HepG2 (cell line): ENCODE data around the gene ADGRV1. TPM values are rescaled to one million over a fixed set of nuclear protein-coding genes. Genes with fewer than 3 reads are reported as not detected.

Source experiments
- ATAC-seq: fragments of 200-7000 bp; cut with Tn5 transposase; 3 replicates; pipeline ENCODE4 v1.9.1; 2020; ENCODE audit warnings: mild to moderate bottlenecking, moderate library complexity
- BruUV-seq: library from RNA; stranded (reverse); fragments of 400-500 nt; replicated peaks from 2 replicates; lab custom pipeline; 2021; lab: Mats Ljungman, UMichigan
- CTCF ChIA-PET: fragments of 300-600 bp; formaldehyde crosslinking; extraction: SDS; loops from one replicate; lab custom pipeline; 2021; ENCODE audit warnings: low total read pairs, inconsistent platforms, low intra/inter-chr PET ratio; lab: Yijun Ruan, JAX
- POLR2A ChIA-PET: fragments of 350-600 bp; sonication (Branson Sonifier 250); formaldehyde crosslinking; loops from one replicate; lab custom pipeline; 2020; ENCODE audit warnings: antibody characterized with exemption, inconsistent platforms; lab: Yijun Ruan, JAX
- DNase-seq: peaks from one replicate; pipeline ENCODE4 v3.0.0-alpha.2; 2015; ENCODE audit warnings: low spot score
- FAIRE-seq: peaks from 3 replicates; lab custom pipeline; 2011; peaks lifted over from hg19 to GRCh38; lab: Jason Lieb, UNC
- H2AFZ ChIP-seq: one replicate; pipeline ENCODE4 v1.6.1; 2011; ENCODE audit warnings: low read length, inconsistent platforms
- H3K27ac ChIP-seq: fragments of 300-600 bp; 3 replicates; pipeline ENCODE4 v1.8.0; 2011; ENCODE audit warnings: mixed run types, mild to moderate bottlenecking, mixed read lengths, low read length, inconsistent platforms; ENCODE audit not compliant: insufficient read depth; ENCODE audit errors: extremely low read length
- H3K27me3 ChIP-seq, 2 experiments: fragments of 200-600 bp in 1 of 2; 2 replicates in 1 of 2; 3 replicates in 1 of 2; pipeline versions ENCODE4 v1.6.0 to v1.8.0; 2011; ENCODE audit warnings: low read length in 2 of 2, mild to moderate bottlenecking in 2 of 2, moderate library complexity in 2 of 2, inconsistent platforms in 1 of 2; ENCODE audit not compliant: insufficient read depth in 2 of 2, control insufficient read depth in 1 of 2
- H3K36me3 ChIP-seq, 2 experiments: fragments of 200-600 bp in 1 of 2; replicated peaks in 1 of 2; 2 replicates in 1 of 2; 3 replicates in 1 of 2; pipeline versions ENCODE4 v1.5.1 to v1.8.0; 2011; ENCODE audit warnings: low read length in 2 of 2, inconsistent platforms in 1 of 2; ENCODE audit not compliant: insufficient read depth in 2 of 2, control insufficient read depth in 1 of 2
- H3K4me1 ChIP-seq: 2 replicates; pipeline ENCODE4 v1.5.1; 2012; ENCODE audit warnings: low read length, inconsistent platforms; ENCODE audit not compliant: insufficient read depth
- H3K4me2 ChIP-seq: 2 replicates; pipeline ENCODE4 v1.6.0; 2011; ENCODE audit warnings: low read depth, low read length, inconsistent platforms
- H3K4me3 ChIP-seq, 3 experiments: fragments of 200-600 bp in 1 of 3; sonication (generic), shearing (Covaris generic) in 1 of 3; replicated peaks in 1 of 3; 2 replicates each; pipeline ENCODE4 v1.5.1; 2011 to 2016; ENCODE audit warnings: low read length in 3 of 3, inconsistent platforms in 2 of 3, low read depth in 2 of 3, mild to moderate bottlenecking in 2 of 3, control low read depth in 1 of 3, mixed read lengths in 1 of 3; ENCODE audit not compliant: insufficient read depth in 1 of 3
- H3K79me2 ChIP-seq: one replicate; pipeline ENCODE4 v1.6.1; 2011; ENCODE audit warnings: low read length, inconsistent platforms; ENCODE audit not compliant: insufficient read depth
- H3K9ac ChIP-seq: 2 replicates; pipeline ENCODE4 v1.6.0; 2011; ENCODE audit warnings: mild to moderate bottlenecking, low read depth, low read length, inconsistent platforms; ENCODE audit not compliant: insufficient read depth
- H3K9me3 ChIP-seq: 2 replicates; pipeline ENCODE4 v1.5.1; 2012; ENCODE audit warnings: mild to moderate bottlenecking, low read length
- H4K20me1 ChIP-seq: 2 replicates; pipeline ENCODE4 v1.6.0; 2011; ENCODE audit warnings: inconsistent platforms, mild to moderate bottlenecking, low read length, moderate library complexity; ENCODE audit not compliant: insufficient read depth
- HMG20B ChIP-seq: conservative IDR thresholded peaks from 2 replicates; pipeline ENCODE4 v1.6.1; 2016; ENCODE audit warnings: missing genetic modification reagents, missing compliant biosample characterization
- MAFG ChIP-seq: sonication (generic); formaldehyde crosslinking; IDR thresholded peaks from 2 replicates; pipeline ENCODE4 v1.5.1; 2020; ENCODE audit warnings: mild to moderate bottlenecking, missing genetic modification reagents
- MBNL3 ChIP-seq: fragments of 250-450 bp; sonication (Bioruptor Pico); conservative IDR thresholded peaks from 2 replicates; pipeline ENCODE4 v1.8.0; 2022; ENCODE audit warnings: mild to moderate bottlenecking, inconsistent platforms
- RAD51 ChIP-seq: fragments of 450-650 bp; IDR thresholded peaks from 2 replicates; pipeline ENCODE4 v1.6.1; 2016; ENCODE audit warnings: borderline replicate concordance
- TAF15 ChIP-seq: fragments of 200-400 bp; formaldehyde crosslinking; IDR thresholded peaks from one replicate; pipeline ENCODE4 v1.6.1; 2018; ENCODE audit warnings: mild to moderate bottlenecking, low read depth, low read length; ENCODE audit not compliant: poor library complexity, severe bottlenecking
- ZNF34 ChIP-seq: sonication (generic); formaldehyde crosslinking; IDR thresholded peaks from 2 replicates; pipeline ENCODE4 v1.4.0; 2020; ENCODE audit warnings: mild to moderate bottlenecking, missing genetic modification reagents, borderline replicate concordance
- ZSCAN29 ChIP-seq: sonication (generic); formaldehyde crosslinking; conservative IDR thresholded peaks from 2 replicates; pipeline ENCODE4 v1.4.0; 2020; ENCODE audit warnings: mild to moderate bottlenecking, missing genetic modification reagents
- WGBS: methylation state at CpG from one replicate; pipeline ENCODE4 v1.1.6; 2017; ENCODE audit warnings: low lambda C conversion rate; 5-methylcytosine and 5-hydroxymethylcytosine counted together
- in situ Hi-C: cut with HindIII; loops from 2 replicates; pipeline ENCODE4 v1.10.0; 2017; ENCODE audit warnings: low pct_unique_long_range_greater_than_20kb; ENCODE audit not compliant: extremely low pct_ligation_motif_present
- intact Hi-C: fragments of 100-400 bp; cut with micrococcal nuclease; formaldehyde crosslinking; loops from one replicate; pipeline ENCODE4 v1.10.0; 2022; ENCODE audit not compliant: unreplicated experiment
- polyA plus RNA-seq, 8 experiments: library from polyadenylated mRNA; depleted of rRNA in 3 of 8; stranded (reverse) in 7 of 8; unstranded in 1 of 8; fragments of >200 nt; fragmentation: Illumina TruSeq in 4 of 8; extraction: Trizol in 4 of 8; gene quantifications; 2 replicates each; pipeline versions ENCODE4 v1.2.1 to v1.2.3, GENCODE V29; 2011 to 2016; ENCODE audit warnings: low read depth in 4 of 8, missing spikeins in 1 of 8, mixed read lengths in 1 of 8; ENCODE audit not compliant: insufficient read depth in 1 of 8
- total RNA-seq, 5 experiments: library from RNA; depleted of rRNA; stranded (reverse); fragments of >200 nt; fragmentation: Illumina TruSeq; extraction: Trizol; gene quantifications; 2 replicates each; pipeline ENCODE4 v1.2.3, GENCODE V29; 2016; ENCODE audit warnings: low read depth in 1 of 5
- TF ChIP-seq, protein P1 (sequence below): IDR thresholded peaks from 2 replicates; pipeline ENCODE4 v1.6.1; 2016; ENCODE audit warnings: low read depth, missing genetic modification reagents, missing compliant biosample characterization
- TF ChIP-seq, protein P2 (sequence below): sonication (generic); formaldehyde crosslinking; IDR thresholded peaks from 2 replicates; pipeline ENCODE4 v1.4.0; 2020; ENCODE audit warnings: mild to moderate bottlenecking, missing genetic modification reagents

Gene ADGRV1
- total and polyA plus RNA-seq, 2 of the 13 experiments (the other 11 are each of a cell fraction or from before 2014, with no cell fraction given), result 1.7 to 3.9 TPM

DNA sequence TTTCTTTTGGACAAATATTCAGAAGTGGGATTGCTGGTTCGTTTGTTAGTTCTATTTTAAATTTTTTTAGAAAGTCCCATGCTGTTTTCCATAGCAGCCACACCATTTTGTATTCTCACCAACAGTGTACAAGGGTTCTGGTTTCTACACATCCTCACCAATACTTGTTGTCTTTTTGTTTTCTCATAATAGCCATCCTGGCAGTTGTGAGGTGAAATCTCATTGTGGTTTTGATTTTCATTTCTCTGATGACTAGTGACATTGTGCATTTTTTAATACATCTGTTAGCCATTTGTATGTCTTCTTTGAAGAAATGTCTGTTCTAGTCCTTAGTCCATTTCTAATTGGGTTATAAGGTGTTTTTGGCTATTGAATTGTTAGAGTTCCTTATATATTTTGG is 610.3 kb downstream of the ADGRV1 start:
- no peaks in the 10 kb centered on the region for H4K20me1 ChIP-seq
- ATAC-seq, result no peak
- no peaks in the 10 kb centered on the region for H3K9me3 ChIP-seq
- DNase-seq, result no peak
- POLR2A ChIA-PET, result no interaction called here
- no peaks in the 10 kb centered on the region for H3K4me1 ChIP-seq
- no peak for FAIRE-seq
- H3K79me2 ChIP-seq, result no peaks in the 10 kb centered on the region
- H3K4me3 ChIP-seq, result no peak overlapping the region
- no peak overlapping the region for H2AFZ ChIP-seq
- TF ChIP-seq RAD51, result no peak
- TF ChIP-seq HMG20B (CRISPR knock-in tag), result no peak
- TF ChIP-seq TAF15, result no peak
- no peak for TF ChIP-seq MBNL3 (CRISPR knock-in tag)
- TF ChIP-seq, protein P1, sequence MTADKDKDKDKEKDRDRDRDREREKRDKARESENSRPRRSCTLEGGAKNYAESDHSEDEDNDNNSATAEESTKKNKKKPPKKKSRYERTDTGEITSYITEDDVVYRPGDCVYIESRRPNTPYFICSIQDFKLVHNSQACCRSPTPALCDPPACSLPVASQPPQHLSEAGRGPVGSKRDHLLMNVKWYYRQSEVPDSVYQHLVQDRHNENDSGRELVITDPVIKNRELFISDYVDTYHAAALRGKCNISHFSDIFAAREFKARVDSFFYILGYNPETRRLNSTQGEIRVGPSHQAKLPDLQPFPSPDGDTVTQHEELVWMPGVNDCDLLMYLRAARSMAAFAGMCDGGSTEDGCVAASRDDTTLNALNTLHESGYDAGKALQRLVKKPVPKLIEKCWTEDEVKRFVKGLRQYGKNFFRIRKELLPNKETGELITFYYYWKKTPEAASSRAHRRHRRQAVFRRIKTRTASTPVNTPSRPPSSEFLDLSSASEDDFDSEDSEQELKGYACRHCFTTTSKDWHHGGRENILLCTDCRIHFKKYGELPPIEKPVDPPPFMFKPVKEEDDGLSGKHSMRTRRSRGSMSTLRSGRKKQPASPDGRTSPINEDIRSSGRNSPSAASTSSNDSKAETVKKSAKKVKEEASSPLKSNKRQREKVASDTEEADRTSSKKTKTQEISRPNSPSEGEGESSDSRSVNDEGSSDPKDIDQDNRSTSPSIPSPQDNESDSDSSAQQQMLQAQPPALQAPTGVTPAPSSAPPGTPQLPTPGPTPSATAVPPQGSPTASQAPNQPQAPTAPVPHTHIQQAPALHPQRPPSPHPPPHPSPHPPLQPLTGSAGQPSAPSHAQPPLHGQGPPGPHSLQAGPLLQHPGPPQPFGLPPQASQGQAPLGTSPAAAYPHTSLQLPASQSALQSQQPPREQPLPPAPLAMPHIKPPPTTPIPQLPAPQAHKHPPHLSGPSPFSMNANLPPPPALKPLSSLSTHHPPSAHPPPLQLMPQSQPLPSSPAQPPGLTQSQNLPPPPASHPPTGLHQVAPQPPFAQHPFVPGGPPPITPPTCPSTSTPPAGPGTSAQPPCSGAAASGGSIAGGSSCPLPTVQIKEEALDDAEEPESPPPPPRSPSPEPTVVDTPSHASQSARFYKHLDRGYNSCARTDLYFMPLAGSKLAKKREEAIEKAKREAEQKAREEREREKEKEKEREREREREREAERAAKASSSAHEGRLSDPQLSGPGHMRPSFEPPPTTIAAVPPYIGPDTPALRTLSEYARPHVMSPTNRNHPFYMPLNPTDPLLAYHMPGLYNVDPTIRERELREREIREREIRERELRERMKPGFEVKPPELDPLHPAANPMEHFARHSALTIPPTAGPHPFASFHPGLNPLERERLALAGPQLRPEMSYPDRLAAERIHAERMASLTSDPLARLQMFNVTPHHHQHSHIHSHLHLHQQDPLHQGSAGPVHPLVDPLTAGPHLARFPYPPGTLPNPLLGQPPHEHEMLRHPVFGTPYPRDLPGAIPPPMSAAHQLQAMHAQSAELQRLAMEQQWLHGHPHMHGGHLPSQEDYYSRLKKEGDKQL (CRISPR knock-in tag), result no peak
- TF ChIP-seq MAFG (CRISPR knock-in tag), result no peak
- TF ChIP-seq, protein P2, sequence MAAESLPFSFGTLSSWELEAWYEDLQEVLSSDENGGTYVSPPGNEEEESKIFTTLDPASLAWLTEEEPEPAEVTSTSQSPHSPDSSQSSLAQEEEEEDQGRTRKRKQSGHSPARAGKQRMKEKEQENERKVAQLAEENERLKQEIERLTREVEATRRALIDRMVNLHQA, result no peak
- TF ChIP-seq ZNF34 (CRISPR knock-in tag), result no peak
- no peak for TF ChIP-seq ZSCAN29 (CRISPR knock-in tag)
- 0% methylated on average over 1 of the region's 1 CpG for whole genome bisulfite sequencing
- no TSS peak for BruUV-seq
- no peaks in the 10 kb centered on the region; a peak in 1 of 5 replicates for H3K27me3 ChIP-seq
- intact Hi-C loops (no loop called here), in situ Hi-C loops (no loop called here)
- H3K4me2 ChIP-seq, result no peak overlapping the region
- H3K27ac ChIP-seq, result no peak overlapping the region
- H3K36me3 ChIP-seq, result no peaks in the 10 kb centered on the region
- no peak overlapping the region for H3K9ac ChIP-seq
- CTCF ChIA-PET, result no interaction called here
